Right lobe of liver (tissue), 6 donors: Measurements from ENCODE around the gene TBX21. TPM values are rescaled to one million over a fixed set of nuclear protein-coding genes. Genes with fewer than 3 reads are reported as not detected.

Source experiments
- ATAC-seq, 4 donors: fragments of 200-7000 bp; cut with Tn5 transposase; one replicate each; pipeline ENCODE4 v1.9.1; 2020; ENCODE audit warnings: mild to moderate bottlenecking in 4 of 4, moderate library complexity in 4 of 4
- DNase-seq, 3 donors: peaks; one replicate each; pipeline ENCODE4 v3.0.0-alpha.2; 2020
- H3K27ac ChIP-seq, 3 donors: fragments of 200-600 bp; one replicate each; pipeline ENCODE4 v1.8.0; 2022
- H3K27me3 ChIP-seq, 2 donors: fragments of 200-600 bp; one replicate each; pipeline ENCODE4 v1.8.0; 2022
- H3K36me3 ChIP-seq, 4 donors: fragments of 200-600 bp; sonication (generic) in 1 of 4; one replicate each; pipeline versions ENCODE4 v1.5.1 to v1.8.0; 2017 to 2022; ENCODE audit warnings: control low read depth in 1 of 4
- H3K4me1 ChIP-seq, 4 donors: fragments of 200-600 bp; sonication (generic) in 1 of 4; one replicate each; pipeline versions ENCODE4 v1.5.1 to v1.8.0; 2017 to 2022; ENCODE audit warnings: control low read depth in 1 of 4
- H3K4me3 ChIP-seq, 3 donors: fragments of 200-600 bp; one replicate each; pipeline ENCODE4 v1.8.0; 2022
- H3K9me3 ChIP-seq, 4 donors: fragments of 200-600 bp; sonication (generic) in 1 of 4; one replicate each; pipeline versions ENCODE4 v1.5.1 to v1.8.0; 2017 to 2022; ENCODE audit warnings: control low read depth in 1 of 4
- CTCF ChIP-seq, 4 donors: fragments of 200-600 bp in 3 of 4; fragments of 450-650 bp in 1 of 4; IDR thresholded peaks; one replicate each; pipeline versions ENCODE4 v1.5.1 to v1.8.0; 2016 to 2022; ENCODE audit warnings: antibody characterized with exemption in 4 of 4, mild to moderate bottlenecking in 2 of 4
- POLR2A ChIP-seq: fragments of 450-650 bp; IDR thresholded peaks from one replicate; pipeline ENCODE4 v1.6.1; 2017; ENCODE audit warnings: antibody characterized with exemption, mild to moderate bottlenecking
- WGBS: methylation state at CpG from one replicate; pipeline ENCODE4 v1.1.6; 2018; ENCODE audit warnings: low coverage, low lambda C conversion rate; ENCODE audit not compliant: insufficient coverage; ENCODE audit errors: missing lambda C conversion rate; 5-methylcytosine and 5-hydroxymethylcytosine counted together
- intact Hi-C, 2 donors: fragments of 100-400 bp; cut with DNase I; formaldehyde crosslinking; loops; one replicate each; pipeline versions ENCODE4 v1.11.2 to v1.14.1; 2022
- total RNA-seq, 6 experiments: library from RNA; depleted of rRNA in 2 of 6; stranded (reverse); fragments of >200 nt in 2 of 6; fragmentation: NEBNext Ultra II Directional in 3 of 6; extraction: Animal tissue kit (Norgen Biotek cat#: 25700) in 3 of 6; gene quantifications; one replicate each; pipeline versions ENCODE4 v1.1.0 to v1.2.4, GENCODE V29; 2016 to 2023
- donor health status: DM: no; HTN: yes; CAD: no.
- donor health status: DM: no; HTN: no; CAD: no.
- donor health status: DM: no; HTN: no; CAD: no.
- donor health status: DM: no; HTN: yes; CAD: no.
- donor health status: DM: no; HTN: yes; CAD: no.

Gene TBX21
- total RNA-seq, 6 experiments from 2014 or later, result 0.19 to 0.56 (median 0.24) TPM; not detected in 1

GRCh38 chr17:47751471-47751870, 18.4 kb downstream of the TBX21 start:
- Histone ChIP-seq H3K9me3 (no peaks in the 10 kb centered on the region), H3K27me3 (no peaks in the 10 kb centered on the region), H3K36me3 (no peaks in the 10 kb centered on the region), H3K4me1 (no peaks in the 10 kb centered on the region), H3K4me3 (no peak overlapping the region), H3K27ac (no peak overlapping the region)
- ATAC-seq (no peak), DNase-seq (no peak)
- intact Hi-C loops, result no loop called here
- 66% methylated on average over 3 of the region's 3 CpGs for WGBS
- TF ChIP-seq CTCF (IDR thresholded peaks at IDR 0.05) (no peak), POLR2A (no peak)

- Histone ChIP-seq H3K4me1 (no peaks in the 10 kb centered on the region), H3K27ac (no peak overlapping the region), H3K9me3 (peaks cover 0 to 6% (median 0%) of the 10 kb centered on the region in 4 donors), H3K4me3 (no peak overlapping the region), H3K36me3 (no peaks in the 10 kb centered on the region), H3K27me3 (no peaks in the 10 kb centered on the region)
- 29% methylated on average over 1 of the region's 1 CpG for WGBS
- no peak for ATAC-seq
- TF ChIP-seq CTCF (IDR thresholded peaks at IDR 0.05), result no peak
- no peak for TF ChIP-seq POLR2A
- intact Hi-C loops, result no loop called here
- no peak for DNase-seq
Observed at GRCh38 chr17:47757386-47757785, 24.4 kb downstream of the TBX21 start.

GRCh38 chr17:47760409-47761140, 27.5 kb downstream of the TBX21 start:
- no peak for TF ChIP-seq CTCF (IDR thresholded peaks at IDR 0.05)
- TF ChIP-seq POLR2A, result no peak
- WGBS, result 54% methylated on average over 5 of the region's 5 CpGs
- Histone ChIP-seq H3K36me3 (no peaks in the 10 kb centered on the region), H3K4me1 (no peaks in the 10 kb centered on the region), H3K27me3 (no peaks in the 10 kb centered on the region), H3K4me3 (no peak overlapping the region), H3K27ac (no peak overlapping the region), H3K9me3 (peaks cover 0 to 6% (median 0%) of the 10 kb centered on the region in 4 donors)
- ATAC-seq (no peak), DNase-seq (no peak)
- intact Hi-C loops, result no loop called here

- H3K36me3 ChIP-seq, result no peaks in the 10 kb centered on the region
- no peak overlapping the region for H3K27ac ChIP-seq
- WGBS, result 77% methylated on average over 2 of the region's 2 CpGs
- peaks cover 0 to 6% (median 0%) of the 10 kb centered on the region in 4 donors for H3K9me3 ChIP-seq
- TF ChIP-seq CTCF (IDR thresholded peaks at IDR 0.05), result no peak
- TF ChIP-seq POLR2A, result no peak
- DNase-seq (no peak), ATAC-seq (no peak)
- intact Hi-C loops, result no loop called here
- H3K27me3 ChIP-seq, result no peaks in the 10 kb centered on the region
- H3K4me3 ChIP-seq, result no peak overlapping the region
- no peaks in the 10 kb centered on the region for H3K4me1 ChIP-seq
Observed at GRCh38 chr17:47762728-47763127, 29.7 kb downstream of the TBX21 start.
